HG03095 (cell line): ENCODE data around the gene ARHGAP18.

Experiments
- ATAC-seq: cut with Tn5 transposase; IDR thresholded peaks from one replicate; pipeline ENCODE4 v1.9.1; 2021; ENCODE audit warnings: moderate library complexity; ENCODE audit not compliant: unreplicated experiment

The ARHGAP18 gene

GRCh38 chr6:129726650-129727049, 16.7 kb upstream of the ARHGAP18 start:
- ATAC-seq: no peak

GRCh38 chr6:129725341-129725740, 15.4 kb upstream of the ARHGAP18 start:
- no peak for ATAC-seq

- ATAC-seq: no peak
Observed at GRCh38 chr6:129719692-129720091, 9.7 kb upstream of the ARHGAP18 start.

GRCh38 chr6:129717277-129717676, 7.3 kb upstream of the ARHGAP18 start:
- ATAC-seq: no peak

- no peak for ATAC-seq
Observed at GRCh38 chr6:129713806-129714333, 3.9 kb upstream of the ARHGAP18 start.

- ATAC-seq: no peak
Observed at GRCh38 chr6:129711271-129711631, 1.3 kb upstream of the ARHGAP18 start.

GRCh38 chr6:129710450-129711270, 683 bp upstream of the ARHGAP18 start:
- ATAC-seq: no peak

- no peak for ATAC-seq
Observed at GRCh38 chr6:129709196-129709768, 695 bp downstream of the ARHGAP18 start.

- ATAC-seq: no peak
Observed at GRCh38 chr6:129708496-129709195, 1.3 kb downstream of the ARHGAP18 start.

- no peak for ATAC-seq
Observed at GRCh38 chr6:129707882-129708495, 2.0 kb downstream of the ARHGAP18 start.

GRCh38 chr6:129707028-129707427, 2.9 kb downstream of the ARHGAP18 start:
- ATAC-seq: no peak

- no peak for ATAC-seq
Observed at GRCh38 chr6:129705212-129705611, 4.8 kb downstream of the ARHGAP18 start.

- no peak for ATAC-seq
Observed at GRCh38 chr6:129704708-129705107, 5.3 kb downstream of the ARHGAP18 start.

- ATAC-seq: no peak
Observed at GRCh38 chr6:129701721-129702455, 8.1 kb downstream of the ARHGAP18 start.

GRCh38 chr6:129700666-129701065, 9.3 kb downstream of the ARHGAP18 start:
- ATAC-seq: no peak

GRCh38 chr6:129699659-129700058, 10.3 kb downstream of the ARHGAP18 start:
- ATAC-seq: no peak

GRCh38 chr6:129698430-129698829, 11.5 kb downstream of the ARHGAP18 start:
- no peak for ATAC-seq

GRCh38 chr6:129697788-129698187, 12.2 kb downstream of the ARHGAP18 start:
- ATAC-seq: no peak

GRCh38 chr6:129696843-129697242, 13.1 kb downstream of the ARHGAP18 start:
- ATAC-seq: no peak

GRCh38 chr6:129696028-129696418, 14.0 kb downstream of the ARHGAP18 start:
- ATAC-seq: no peak
